Psoas muscle (tissue), 8 donors: ENCODE measurements around the gene DDOST. TPM values are rescaled to one million over a fixed set of nuclear protein-coding genes. Genes with fewer than 3 reads are reported as not detected.

Experiments
- ATAC-seq, 4 donors: fragments of 200-7000 bp; cut with Tn5 transposase; one replicate each; pipeline ENCODE4 v1.9.1; 2020; ENCODE audit warnings: moderate library complexity in 3 of 4, mild to moderate bottlenecking in 2 of 4
- DNase-seq, 2 donors: peaks; one replicate each; pipeline ENCODE4 v3.0.0-alpha.2; 2020
- H3K27ac ChIP-seq: fragments of 200-600 bp; one replicate; pipeline ENCODE4 v1.8.0; 2022
- H3K27me3 ChIP-seq, 3 donors: fragments of 200-600 bp in 1 of 3; one replicate each; pipeline versions ENCODE4 v1.6.1 to v1.8.0; 2013 to 2022; ENCODE audit warnings: low read length in 2 of 3, mild to moderate bottlenecking in 2 of 3, moderate library complexity in 1 of 3; ENCODE audit not compliant: insufficient read depth in 3 of 3
- H3K36me3 ChIP-seq, 2 donors: fragments of 200-600 bp in 1 of 2; one replicate each; pipeline versions ENCODE4 v1.6.1 to v1.8.0; 2013 to 2022; ENCODE audit warnings: low read depth in 1 of 2, mild to moderate bottlenecking in 1 of 2, moderate library complexity in 1 of 2; ENCODE audit not compliant: insufficient read depth in 1 of 2
- H3K4me1 ChIP-seq: fragments of 200-600 bp; one replicate; pipeline ENCODE4 v1.8.0; 2022
- H3K4me3 ChIP-seq: fragments of 200-600 bp; one replicate; pipeline ENCODE4 v1.8.0; 2022; ENCODE audit warnings: mild to moderate bottlenecking
- H3K9me3 ChIP-seq: fragments of 200-600 bp; one replicate; pipeline ENCODE4 v1.8.0; 2022
- CTCF ChIP-seq: fragments of 200-600 bp; IDR thresholded peaks from one replicate; pipeline ENCODE4 v1.8.0; 2022; ENCODE audit warnings: antibody characterized with exemption
- WGBS, 3 donors: extraction: QIAGEN DNeasy Blood & Tissue Kit; methylation state at CpG; one replicate each; pipeline versions ENCODE4 v1.1.6 to v1.1.7; 2013; 5-methylcytosine and 5-hydroxymethylcytosine counted together
- intact Hi-C, 2 donors: fragments of 100-400 bp; cut with DNase I; formaldehyde crosslinking; loops; one replicate each; pipeline versions ENCODE4 v1.11.0 to v1.14.2; 2022
- long read RNA-seq, 2 donors: library from polyadenylated mRNA; unstranded; transcript quantifications; one replicate each; pipeline ENCODE4 v2.0.0, GENCODE V29; 2021
- polyA plus RNA-seq, 3 donors: library from polyadenylated mRNA; stranded (reverse); fragments of 200-250 nt; gene quantifications; one replicate each; pipeline ENCODE4 v1.2.3, GENCODE V29; 2013
- total RNA-seq, 4 donors: library from RNA; stranded (reverse); fragmentation: NEBNext Ultra II Directional in 2 of 4; extraction: Animal tissue kit (Norgen Biotek cat#: 25700) in 2 of 4; gene quantifications; one replicate each; pipeline versions ENCODE4 v1.2.1 to v1.2.4, GENCODE V29; 2021 to 2023
- donor health status: healthy with polysubstance abuse.
- donor health status: DM: no; HTN: no; CAD: no; lungs with moderate emphysema.
- donor health status: Bipolar disorder and iron deficiency.
- donor health status: healthy.
- donor health status: DM: yes; HTN: yes; CAD: no.
- donor health status: DM: no; HTN: no; CAD: no.
- donor health status: DM: no; HTN: no; CAD: no.
- donor health status: DM: yes; HTN: yes; CAD: no.

Gene DDOST
- total RNA-seq (10 to 100 TPM; 43.0 to 70.2 (median 61.7) TPM), polyA plus RNA-seq (10 to 100 TPM; 63.3 to 97.1 (median 87.7) TPM)
- long read RNA-seq, donor 1, transcript DDOST-202 (11 exons, 2,126 nt), result major isoform, 86 of 96 reads
- long read RNA-seq, donor 1, partial matches to known transcripts, result 4 of 96 reads
- long read RNA-seq, donor 1, other reads (novel, unspliced or antisense), result 6 of 96 reads
- long read RNA-seq, donor 2, transcript DDOST-202 (11 exons, 2,126 nt), result major isoform, 180 of 202 reads
- long read RNA-seq, donor 2, partial matches to known transcripts, result 16 of 202 reads
- long read RNA-seq, donor 2, other reads (novel, unspliced or antisense), result 6 of 202 reads

- peak; percentile 95 to 98 for DNase-seq
- Histone ChIP-seq H3K4me3 (peak within 1 kb of the TSS; percentile 92), H3K9me3 (no peaks in the 10 kb centered on the region), H3K27ac (peak within 1 kb of the TSS; percentile 93), H3K36me3 (peaks cover 0 to 30% of the 10 kb centered on the region in 2 donors), H3K4me1 (peaks cover 30% of the 10 kb centered on the region), H3K27me3 (no peaks in the 10 kb centered on the region)
- TF ChIP-seq CTCF, result peak; percentile 44
- intact Hi-C loops, result no loop called here
- 1% methylated on average over 50 to 58 of the region's 58 CpGs for WGBS, 3 donors
- ATAC-seq, result peak; percentile 96 to 98 (median 97)
Observed at GRCh38 chr1:20661207-20662109, at the start of gene DDOST. Gene DDOST, minus strand, starts transcription at chr1:20661369. Its CDS starts 19 bp downstream, at chr1:20661350.

- TF ChIP-seq CTCF, result no peak
- Histone ChIP-seq H3K27ac (no peak overlapping the region), H3K36me3 (no peaks in the 10 kb centered on the region), H3K4me3 (no peak overlapping the region), H3K9me3 (no peaks in the 10 kb centered on the region), H3K4me1 (no peaks in the 10 kb centered on the region), H3K27me3 (peaks cover 0 to 4% (median 3%) of the 10 kb centered on the region in 3 donors)
- intact Hi-C loops, result no loop called here
- WGBS, 3 donors, result 40 to 45% (median 43%) methylated on average over 18 of the region's 18 CpGs
- ATAC-seq, result no peak
- no peak for DNase-seq
Observed at GRCh38 chr1:20710469-20711284, 49.5 kb upstream of the DDOST start.

GRCh38 chr1:20709868-20710267 lies 48.7 kb upstream of the DDOST start:
- Histone ChIP-seq H3K27ac (no peak overlapping the region), H3K9me3 (no peaks in the 10 kb centered on the region), H3K27me3 (no peaks in the 10 kb centered on the region), H3K36me3 (no peaks in the 10 kb centered on the region), H3K4me3 (no peak overlapping the region), H3K4me1 (no peaks in the 10 kb centered on the region)
- 95 to 98% (median 95%) methylated on average over 3 of the region's 3 CpGs for WGBS, 3 donors
- no peak for DNase-seq
- no peak for TF ChIP-seq CTCF
- ATAC-seq, result no peak
- intact Hi-C loops, result no loop called here

GRCh38 chr1:20708891-20709290 lies 47.7 kb upstream of the DDOST start:
- Histone ChIP-seq H3K27ac (no peak overlapping the region), H3K9me3 (no peaks in the 10 kb centered on the region), H3K4me1 (no peaks in the 10 kb centered on the region), H3K36me3 (no peaks in the 10 kb centered on the region), H3K4me3 (no peak overlapping the region), H3K27me3 (no peaks in the 10 kb centered on the region)
- no peak for TF ChIP-seq CTCF
- 78 to 91% (median 81%) methylated on average over 5 of the region's 5 CpGs for WGBS, 3 donors
- DNase-seq (no peak), ATAC-seq (no peak)
- intact Hi-C loops, result no loop called here
